Endothelial cell (in vitro differentiated cells): Measurements from ENCODE around the gene TMEM269. TPM values are rescaled to one million over a fixed set of nuclear protein-coding genes. Genes with fewer than 3 reads are reported as not detected.

ENCODE experiments used
- DNase-seq: peaks from one replicate; pipeline ENCODE4 v3.0.0; 2021; ENCODE audit warnings: low spot score
- H3K27ac Mint-ChIP-seq: one replicate; pipeline ENCODE4 v1.8.0; 2021; ENCODE audit warnings: mixed read lengths, inconsistent platforms; ENCODE audit not compliant: unreplicated experiment
- H3K27me3 Mint-ChIP-seq: one replicate; pipeline ENCODE4 v1.8.0; 2021; ENCODE audit warnings: mild to moderate bottlenecking, moderate library complexity, mixed read lengths, inconsistent platforms; ENCODE audit not compliant: unreplicated experiment
- H3K36me3 Mint-ChIP-seq: one replicate; pipeline ENCODE4 v1.8.0; 2021; ENCODE audit warnings: mild to moderate bottlenecking, low read depth, mixed read lengths, inconsistent platforms; ENCODE audit not compliant: unreplicated experiment
- H3K4me1 Mint-ChIP-seq: one replicate; pipeline ENCODE4 v1.8.0; 2021; ENCODE audit warnings: mild to moderate bottlenecking, mixed read lengths, inconsistent platforms; ENCODE audit not compliant: unreplicated experiment
- H3K4me3 Mint-ChIP-seq: one replicate; pipeline ENCODE4 v1.8.0; 2021; ENCODE audit warnings: mild to moderate bottlenecking, mixed read lengths, inconsistent platforms; ENCODE audit not compliant: unreplicated experiment
- H3K9me3 Mint-ChIP-seq: one replicate; pipeline ENCODE4 v1.8.0; 2021; ENCODE audit warnings: mixed read lengths, inconsistent platforms; ENCODE audit not compliant: unreplicated experiment
- total RNA-seq: library from RNA; stranded (reverse); fragmentation: NEBNext Ultra II Directional; extraction: Animal tissue kit (Norgen Biotek cat#: 25700); gene quantifications from one replicate; pipeline ENCODE4 v1.2.1, GENCODE V29; 2021; ENCODE audit not compliant: unreplicated experiment
- TF ChIP-seq, protein P1 (sequence below): fragments of 200-600 bp; sonication (generic); IDR thresholded peaks from one replicate; pipeline ENCODE4 v1.5.0; 2021; ENCODE audit warnings: antibody characterized with exemption; ENCODE audit not compliant: unreplicated experiment

The TMEM269 gene
- total RNA-seq, 1 donor from 2014 or later = 0.38 TPM

DNA sequence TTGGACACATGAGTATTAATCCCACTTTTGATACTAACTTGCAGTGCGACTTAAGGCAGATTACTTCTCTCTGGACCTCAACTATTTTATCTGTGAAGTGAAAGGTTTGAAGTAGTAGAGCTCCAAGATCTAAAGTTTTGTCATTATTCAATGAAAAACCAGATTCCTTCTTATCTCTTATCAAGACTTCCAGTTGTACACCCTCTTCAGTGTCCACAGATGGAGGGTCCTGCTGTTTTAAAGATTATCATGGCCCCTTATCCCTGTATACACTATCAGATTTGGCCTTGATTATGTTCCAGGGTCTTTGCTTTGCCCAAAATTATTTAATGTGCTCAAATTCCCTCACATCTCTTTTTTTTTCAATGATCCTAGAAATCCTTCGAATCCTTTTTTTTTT is 16.6 kb upstream of the TMEM269 start:
- H3K36me3 Mint-ChIP-seq = peaks cover 11% of the 10 kb centered on the region
- DNase-seq = no peak
- peaks cover 5% of the 10 kb centered on the region for H3K27me3 Mint-ChIP-seq
- H3K4me1 Mint-ChIP-seq = peaks cover 10% of the 10 kb centered on the region
- no peak overlapping the region for H3K27ac Mint-ChIP-seq
- peak overlapping the region; percentile 95 for H3K4me3 Mint-ChIP-seq
- H3K9me3 Mint-ChIP-seq = no peaks in the 10 kb centered on the region
- TF ChIP-seq, protein P1, sequence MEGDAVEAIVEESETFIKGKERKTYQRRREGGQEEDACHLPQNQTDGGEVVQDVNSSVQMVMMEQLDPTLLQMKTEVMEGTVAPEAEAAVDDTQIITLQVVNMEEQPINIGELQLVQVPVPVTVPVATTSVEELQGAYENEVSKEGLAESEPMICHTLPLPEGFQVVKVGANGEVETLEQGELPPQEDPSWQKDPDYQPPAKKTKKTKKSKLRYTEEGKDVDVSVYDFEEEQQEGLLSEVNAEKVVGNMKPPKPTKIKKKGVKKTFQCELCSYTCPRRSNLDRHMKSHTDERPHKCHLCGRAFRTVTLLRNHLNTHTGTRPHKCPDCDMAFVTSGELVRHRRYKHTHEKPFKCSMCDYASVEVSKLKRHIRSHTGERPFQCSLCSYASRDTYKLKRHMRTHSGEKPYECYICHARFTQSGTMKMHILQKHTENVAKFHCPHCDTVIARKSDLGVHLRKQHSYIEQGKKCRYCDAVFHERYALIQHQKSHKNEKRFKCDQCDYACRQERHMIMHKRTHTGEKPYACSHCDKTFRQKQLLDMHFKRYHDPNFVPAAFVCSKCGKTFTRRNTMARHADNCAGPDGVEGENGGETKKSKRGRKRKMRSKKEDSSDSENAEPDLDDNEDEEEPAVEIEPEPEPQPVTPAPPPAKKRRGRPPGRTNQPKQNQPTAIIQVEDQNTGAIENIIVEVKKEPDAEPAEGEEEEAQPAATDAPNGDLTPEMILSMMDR = no peak

DNA sequence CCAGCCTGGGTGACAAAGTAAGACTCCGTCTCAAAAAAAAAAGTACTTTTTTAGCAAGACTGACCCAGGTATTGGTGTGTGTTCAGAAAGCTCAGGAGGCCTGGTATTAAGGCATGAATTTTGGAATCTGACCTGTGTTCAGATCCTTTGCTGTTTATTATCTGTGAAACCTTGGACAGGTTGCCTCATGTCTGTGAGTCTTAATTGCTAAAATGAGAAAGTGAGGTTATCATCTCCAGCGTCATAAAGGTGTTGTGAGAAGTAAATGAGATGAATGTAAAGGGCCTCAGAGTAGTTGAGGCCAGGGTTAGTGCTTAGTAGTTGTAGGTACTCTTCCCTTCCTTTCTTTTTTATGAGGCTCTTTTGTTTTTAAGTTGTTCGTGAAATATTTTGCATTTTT is 15.0 kb upstream of the TMEM269 start:
- TF ChIP-seq, protein P1 = no peak
- peaks cover 3% of the 10 kb centered on the region for H3K27me3 Mint-ChIP-seq
- no peak overlapping the region for H3K4me3 Mint-ChIP-seq
- no peak overlapping the region for H3K27ac Mint-ChIP-seq
- H3K36me3 Mint-ChIP-seq = peaks cover 16% of the 10 kb centered on the region
- peaks cover 10% of the 10 kb centered on the region for H3K4me1 Mint-ChIP-seq
- H3K9me3 Mint-ChIP-seq = no peaks in the 10 kb centered on the region
- no peak for DNase-seq

DNA sequence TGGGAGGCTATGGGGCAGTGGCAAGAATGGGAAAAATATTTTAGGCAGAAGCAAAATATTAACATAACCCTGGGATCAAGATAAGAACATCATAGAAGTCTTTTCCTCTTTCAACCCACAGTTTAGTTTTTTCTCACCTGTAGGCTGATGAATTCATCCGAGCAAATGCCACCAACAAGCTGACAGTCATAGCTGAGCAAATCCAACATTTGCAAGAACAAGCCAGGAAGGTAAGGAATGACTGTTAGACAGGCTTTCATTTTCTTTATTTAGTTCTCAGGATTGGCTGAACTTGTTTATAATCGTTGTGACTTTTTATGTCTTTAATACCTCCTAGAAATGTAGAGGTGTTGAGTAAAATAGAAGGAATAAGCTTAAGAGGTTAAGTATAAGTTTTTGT is 11.4 kb upstream of the TMEM269 start:
- TF ChIP-seq, protein P1 = no peak
- Mint-ChIP-seq H3K27me3 (peaks cover 1% of the 10 kb centered on the region), H3K36me3 (peaks cover 31% of the 10 kb centered on the region), H3K4me1 (peaks cover 4% of the 10 kb centered on the region), H3K4me3 (peak overlapping the region; percentile 57), H3K9me3 (no peaks in the 10 kb centered on the region), H3K27ac (peak overlapping the region; percentile 2)
- DNase-seq = no peak

DNA sequence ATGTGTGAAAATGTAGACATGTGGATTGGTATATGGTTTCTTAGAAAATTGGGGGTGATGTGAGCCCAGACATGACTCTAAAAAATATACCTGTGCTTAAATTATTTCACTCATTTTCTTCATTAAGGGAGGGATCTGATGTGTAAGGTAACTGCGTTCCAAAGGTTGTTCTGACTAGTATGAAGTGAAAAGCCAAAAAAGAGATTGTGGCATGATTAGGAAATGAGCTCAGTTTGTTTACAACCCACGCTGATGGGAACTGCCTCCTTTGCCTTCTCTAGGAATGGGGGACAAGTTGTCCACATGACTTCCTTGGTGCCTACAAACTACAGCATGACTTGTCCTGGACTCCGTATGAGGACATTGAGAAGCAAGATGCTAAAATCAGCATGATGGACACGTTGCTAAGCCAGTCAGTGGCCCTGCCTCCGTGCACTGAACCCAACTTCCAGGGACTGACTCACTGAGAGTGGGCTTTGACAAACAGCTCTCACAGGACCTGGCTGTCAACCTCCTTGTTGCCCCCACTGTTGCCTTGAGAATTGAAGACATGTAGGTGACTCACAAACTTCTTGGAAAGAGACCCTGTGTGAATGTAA is 9.8 kb upstream of the TMEM269 start:
- DNase-seq = no peak
- Mint-ChIP-seq H3K9me3 (no peaks in the 10 kb centered on the region), H3K4me3 (no peak overlapping the region), H3K27ac (no peak overlapping the region), H3K4me1 (peaks cover 3% of the 10 kb centered on the region), H3K27me3 (peaks cover 1% of the 10 kb centered on the region), H3K36me3 (peaks cover 30% of the 10 kb centered on the region)
- TF ChIP-seq, protein P1 = no peak

DNA sequence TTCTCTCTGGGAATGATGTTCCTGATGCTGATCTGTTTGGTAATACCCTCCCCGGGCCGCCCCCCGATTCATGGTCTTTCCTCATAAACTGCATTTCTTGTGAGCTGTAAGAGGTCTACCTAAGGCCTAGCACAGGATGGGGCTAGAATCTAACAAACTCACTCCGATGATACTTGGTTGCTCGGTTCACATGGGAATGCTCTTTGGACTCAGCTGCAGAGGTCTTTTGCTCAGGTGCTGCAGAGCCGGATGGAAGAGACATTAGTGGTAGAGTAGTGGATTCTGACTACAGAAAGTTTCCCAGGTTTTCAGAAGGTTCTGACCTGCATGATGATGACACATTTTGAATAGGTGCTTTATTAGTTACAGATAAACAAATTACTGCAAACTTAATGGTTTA is 8.3 kb upstream of the TMEM269 start:
- peaks cover 3% of the 10 kb centered on the region for H3K27me3 Mint-ChIP-seq
- peaks cover 2% of the 10 kb centered on the region for H3K4me1 Mint-ChIP-seq
- H3K9me3 Mint-ChIP-seq = no peaks in the 10 kb centered on the region
- H3K36me3 Mint-ChIP-seq = peaks cover 32% of the 10 kb centered on the region
- H3K4me3 Mint-ChIP-seq = no peak overlapping the region
- TF ChIP-seq, protein P1 = no peak
- no peak for DNase-seq
- H3K27ac Mint-ChIP-seq = no peak overlapping the region
